Stimulated activated CD4-positive, alpha-beta T cell treated with anti-CD3 and anti-CD28 coated beads, TNF-alpha, amount 100 ng/mL, for 4 hours (primary cell): ENCODE measurements around the gene C2CD4B.

Experiments used
- DNase-seq, 3 experiments: peaks; one replicate each; pipeline ENCODE4 v3.0.0-alpha.2; 2020; ENCODE audit warnings: low read depth in 3 of 3

Gene C2CD4B

GRCh38 chr15:62118520-62119226, 46.4 kb downstream of the C2CD4B start:
- DNase-seq: no peak

GRCh38 chr15:62115847-62116246, 49.2 kb downstream of the C2CD4B start:
- no peak for DNase-seq
